VCaP (cell line): ENCODE measurements around the gene RBP2.

Source experiments
- H3K27ac ChIP-seq: fragments of 450-650 bp; 2 replicates; pipeline ENCODE4 v1.5.1; 2017
- CTCF ChIP-seq: fragments of 450-650 bp; conservative IDR thresholded peaks from 2 replicates; pipeline ENCODE4 v1.5.1; 2017; ENCODE audit warnings: mild to moderate bottlenecking, moderate library complexity

The RBP2 gene

DNA sequence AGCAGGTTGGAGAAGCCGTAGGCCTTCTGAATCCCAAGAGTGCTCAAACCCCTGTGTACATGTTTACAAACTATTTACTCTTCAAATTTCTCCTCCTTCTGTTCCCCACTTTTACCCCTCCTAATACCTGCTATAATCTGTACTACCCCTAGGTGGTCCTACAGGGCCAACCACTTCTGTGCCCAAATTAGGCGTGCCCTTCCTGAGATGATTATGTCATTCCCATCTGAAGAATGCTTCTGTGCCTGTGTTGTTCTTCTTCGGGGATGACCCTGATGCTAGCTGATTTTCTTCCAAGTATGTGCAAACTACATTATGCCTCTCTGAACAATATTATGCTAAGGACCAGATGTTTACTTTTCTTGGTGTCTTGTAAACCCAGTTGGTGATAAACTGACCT is 20.5 kb downstream of the RBP2 start:
- no peak overlapping the region for H3K27ac ChIP-seq
- TF ChIP-seq CTCF: peak; percentile 27; the same call in 1 of the 2 replicates

- TF ChIP-seq CTCF: no peak
- H3K27ac ChIP-seq: no peak overlapping the region
Measured at GRCh38 chr3:139455206-139455605, 21.1 kb downstream of the RBP2 start.

GRCh38 chr3:139454346-139454745 is 22.0 kb downstream of the RBP2 start:
- no peak for TF ChIP-seq CTCF
- no peak overlapping the region for H3K27ac ChIP-seq

DNA sequence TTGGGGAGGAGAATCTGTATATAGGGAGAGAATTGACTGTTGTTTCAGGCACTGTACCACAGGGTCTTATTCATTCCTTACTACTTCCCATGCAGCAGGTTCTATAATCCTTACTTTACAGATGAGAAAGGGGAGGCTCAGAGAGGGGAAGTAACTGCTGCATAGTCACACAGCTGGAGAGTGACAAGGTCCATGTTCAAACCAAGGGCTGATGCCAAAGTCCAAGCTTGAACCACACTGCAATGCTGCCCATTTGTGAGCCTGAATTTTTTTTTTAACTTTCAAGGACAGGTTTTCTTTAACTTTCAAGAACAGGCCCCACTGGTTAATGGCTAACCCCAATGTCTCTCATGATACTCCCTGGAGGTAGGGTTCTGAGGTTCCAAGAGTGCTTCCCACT is 26.2 kb downstream of the RBP2 start:
- no peak for TF ChIP-seq CTCF
- H3K27ac ChIP-seq: no peak overlapping the region

DNA sequence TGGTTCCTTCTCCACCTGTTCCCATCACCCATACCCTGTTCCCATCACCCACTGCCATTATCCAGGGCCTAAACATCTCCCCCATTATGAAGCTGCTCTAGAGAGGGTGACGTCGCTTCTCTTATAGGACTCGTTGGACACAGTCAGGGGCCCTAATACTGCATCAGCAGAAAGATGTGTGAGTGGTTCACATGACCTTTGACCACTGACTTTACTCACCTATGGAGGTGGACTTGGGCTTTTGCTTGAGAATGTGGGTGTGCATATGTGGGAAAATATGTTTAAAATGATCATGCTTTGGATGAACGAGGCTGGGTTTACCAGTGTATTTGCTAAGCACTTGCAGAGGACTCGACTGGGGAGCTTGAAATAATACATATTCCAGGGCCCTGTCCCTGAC is 26.8 kb downstream of the RBP2 start:
- TF ChIP-seq CTCF: no peak
- no peak overlapping the region for H3K27ac ChIP-seq

- no peak overlapping the region for H3K27ac ChIP-seq
- TF ChIP-seq CTCF: no peak
Measured at GRCh38 chr3:139448104-139448503, 28.2 kb downstream of the RBP2 start.

DNA sequence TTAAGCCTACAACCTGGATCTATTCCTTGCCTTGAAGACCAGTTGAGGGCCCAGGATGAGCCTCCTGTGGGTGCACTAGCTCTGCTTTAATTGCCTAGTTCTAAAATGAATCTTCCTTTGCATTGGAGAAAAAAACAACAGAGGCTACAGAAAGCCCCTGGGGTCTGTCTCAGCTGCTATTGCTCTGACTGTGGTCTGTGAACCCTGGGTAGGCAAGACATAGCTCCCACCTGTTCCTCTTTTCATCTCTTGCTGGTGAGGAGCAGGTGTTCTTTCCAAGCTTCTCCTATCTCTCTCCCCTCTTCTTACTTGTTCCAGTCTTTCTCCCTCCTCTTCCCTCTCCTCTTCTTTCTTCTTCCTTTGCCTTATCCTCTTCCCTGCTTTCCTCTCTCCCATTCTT is 28.8 kb downstream of the RBP2 start:
- no peak for TF ChIP-seq CTCF
- H3K27ac ChIP-seq: no peak overlapping the region

DNA sequence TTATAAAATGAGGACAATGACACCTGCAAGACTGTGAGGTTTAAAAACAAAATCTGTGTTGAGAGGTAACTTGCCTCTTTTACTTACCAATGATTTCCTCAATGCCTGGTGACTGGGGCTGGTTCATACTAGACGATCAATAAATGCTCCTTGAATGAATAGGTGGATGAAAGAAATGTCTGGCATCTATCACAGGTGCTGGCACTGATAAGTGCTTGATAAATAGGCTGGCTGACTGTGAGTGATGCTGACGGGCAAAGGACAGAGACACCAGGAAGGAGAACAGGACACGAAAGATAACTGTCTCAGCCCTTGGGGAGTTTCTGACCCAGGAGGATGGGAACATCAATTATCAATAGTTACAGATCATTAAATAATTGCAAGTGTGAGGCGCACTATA is 31.9 kb downstream of the RBP2 start:
- TF ChIP-seq CTCF: no peak
- no peak overlapping the region for H3K27ac ChIP-seq
